Tibial artery (tissue), 4 donors: ENCODE data around the gene CNTF.

Experiments
- DNase-seq, 2 donors: peaks; one replicate each; pipeline ENCODE4 v3.0.0-alpha.2; 2019
- H3K27ac ChIP-seq, 2 donors: fragments of 200-600 bp; sonication (generic) in 1 of 2; 1 replicate in 1 of 2; 2 replicates in 1 of 2; pipeline ENCODE4 v1.5.1; 2018 to 2019; ENCODE audit warnings: mild to moderate bottlenecking in 1 of 2
- H3K27me3 ChIP-seq, 2 donors: fragments of 200-600 bp; sonication (generic) in 1 of 2; one replicate each; pipeline versions ENCODE4 v1.5.1 to v1.6.0; 2016 to 2019
- H3K36me3 ChIP-seq, 3 donors: fragments of 200-600 bp; sonication (generic) in 2 of 3; one replicate each; pipeline ENCODE4 v1.5.1; 2016 to 2019; ENCODE audit warnings: mild to moderate bottlenecking in 2 of 3
- H3K4me1 ChIP-seq, 4 donors: fragments of 200-600 bp; sonication (generic) in 2 of 4; 1 replicate in 3 of 4; 2 replicates in 1 of 4; pipeline ENCODE4 v1.5.1; 2016 to 2019
- H3K4me3 ChIP-seq, 2 donors: fragments of 200-600 bp; sonication (generic) in 1 of 2; 1 replicate in 1 of 2; 2 replicates in 1 of 2; pipeline ENCODE4 v1.5.1; 2018 to 2019; ENCODE audit warnings: mild to moderate bottlenecking in 2 of 2
- H3K9me3 ChIP-seq, 3 donors: fragments of 200-600 bp; sonication (generic) in 1 of 3; one replicate each; pipeline ENCODE4 v1.5.1; 2016 to 2019
- intact Hi-C: fragments of 100-400 bp; cut with DNase I; formaldehyde crosslinking; loops from one replicate; pipeline ENCODE4 v1.15.0; 2023; ENCODE audit warnings: low total_unique reads
- TF ChIP-seq, protein P1 (sequence below), 2 experiments: fragments of 200-600 bp in 1 of 2; fragments of 450-650 bp in 1 of 2; IDR thresholded peaks; one replicate each; pipeline ENCODE4 v1.5.1; 2017 to 2019; ENCODE audit warnings: antibody characterized with exemption in 2 of 2, mild to moderate bottlenecking in 1 of 2, moderate library complexity in 1 of 2

The CNTF gene

DNA sequence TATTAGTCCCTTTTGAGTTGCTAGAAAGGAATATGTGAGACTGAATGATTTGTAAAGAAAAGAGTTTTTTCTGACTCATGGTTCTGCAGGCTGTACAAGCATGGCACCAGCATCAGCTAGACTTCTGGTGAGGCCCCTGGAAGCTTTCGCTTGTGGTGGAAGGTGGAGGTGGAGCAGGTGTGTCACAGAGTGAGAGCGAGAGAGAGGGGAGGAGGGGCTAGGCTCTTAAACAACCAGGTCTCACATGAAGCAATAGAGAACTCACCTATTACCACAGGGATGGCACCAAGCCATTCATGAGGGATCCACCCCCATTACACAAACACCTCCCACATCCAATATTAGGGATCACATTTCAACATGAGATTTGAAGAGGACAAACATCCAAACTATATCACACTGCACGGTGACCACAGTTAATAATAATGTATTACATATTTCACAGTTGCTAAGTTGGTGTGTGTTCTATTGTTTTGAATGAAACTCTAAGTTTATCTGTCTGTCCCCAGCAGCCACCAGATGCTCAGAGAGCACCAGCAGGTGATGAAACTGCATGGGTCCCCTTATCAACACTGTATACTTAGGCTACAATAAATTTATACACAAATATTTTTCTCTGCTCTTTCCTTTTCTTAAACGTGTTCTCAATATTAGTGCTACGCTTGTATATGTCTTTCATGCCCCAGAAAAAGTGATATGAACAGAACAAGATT, 29.5 kb upstream of the CNTF start:
- TF ChIP-seq, protein P1, sequence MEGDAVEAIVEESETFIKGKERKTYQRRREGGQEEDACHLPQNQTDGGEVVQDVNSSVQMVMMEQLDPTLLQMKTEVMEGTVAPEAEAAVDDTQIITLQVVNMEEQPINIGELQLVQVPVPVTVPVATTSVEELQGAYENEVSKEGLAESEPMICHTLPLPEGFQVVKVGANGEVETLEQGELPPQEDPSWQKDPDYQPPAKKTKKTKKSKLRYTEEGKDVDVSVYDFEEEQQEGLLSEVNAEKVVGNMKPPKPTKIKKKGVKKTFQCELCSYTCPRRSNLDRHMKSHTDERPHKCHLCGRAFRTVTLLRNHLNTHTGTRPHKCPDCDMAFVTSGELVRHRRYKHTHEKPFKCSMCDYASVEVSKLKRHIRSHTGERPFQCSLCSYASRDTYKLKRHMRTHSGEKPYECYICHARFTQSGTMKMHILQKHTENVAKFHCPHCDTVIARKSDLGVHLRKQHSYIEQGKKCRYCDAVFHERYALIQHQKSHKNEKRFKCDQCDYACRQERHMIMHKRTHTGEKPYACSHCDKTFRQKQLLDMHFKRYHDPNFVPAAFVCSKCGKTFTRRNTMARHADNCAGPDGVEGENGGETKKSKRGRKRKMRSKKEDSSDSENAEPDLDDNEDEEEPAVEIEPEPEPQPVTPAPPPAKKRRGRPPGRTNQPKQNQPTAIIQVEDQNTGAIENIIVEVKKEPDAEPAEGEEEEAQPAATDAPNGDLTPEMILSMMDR (IDR thresholded peaks at IDR 0.05), result no peak
- no peak overlapping the region for H3K27ac ChIP-seq
- no peaks in the 10 kb centered on the region for H3K9me3 ChIP-seq
- no peak overlapping the region for H3K4me3 ChIP-seq
- H3K27me3 ChIP-seq, result no peaks in the 10 kb centered on the region
- intact Hi-C loops, result no loop called here
- no peak for DNase-seq
- peaks cover 0 to 10% (median 0%) of the 10 kb centered on the region in 3 donors for H3K36me3 ChIP-seq
- peaks cover 0 to 9% (median 0%) of the 10 kb centered on the region in 4 donors for H3K4me1 ChIP-seq

DNA sequence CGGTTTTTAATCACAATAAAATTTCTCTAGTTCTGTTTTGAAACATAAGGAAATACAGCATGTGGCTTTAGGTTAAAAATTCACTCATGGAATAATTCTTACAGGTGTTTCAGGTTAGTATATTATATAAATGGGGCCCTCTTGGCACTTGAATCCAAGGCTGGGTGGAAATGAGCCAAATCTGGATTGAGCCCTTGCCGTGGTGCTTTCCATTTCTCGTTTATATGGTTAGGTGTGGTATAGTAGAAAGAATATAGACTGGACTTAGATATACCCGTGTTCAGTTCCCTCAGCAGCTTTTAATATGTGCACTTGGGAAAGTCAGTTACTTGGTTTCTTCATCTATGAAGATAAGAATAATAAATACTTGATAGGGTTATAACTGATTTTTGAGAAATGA, 27.6 kb upstream of the CNTF start:
- intact Hi-C loops, result no loop called here

DNA sequence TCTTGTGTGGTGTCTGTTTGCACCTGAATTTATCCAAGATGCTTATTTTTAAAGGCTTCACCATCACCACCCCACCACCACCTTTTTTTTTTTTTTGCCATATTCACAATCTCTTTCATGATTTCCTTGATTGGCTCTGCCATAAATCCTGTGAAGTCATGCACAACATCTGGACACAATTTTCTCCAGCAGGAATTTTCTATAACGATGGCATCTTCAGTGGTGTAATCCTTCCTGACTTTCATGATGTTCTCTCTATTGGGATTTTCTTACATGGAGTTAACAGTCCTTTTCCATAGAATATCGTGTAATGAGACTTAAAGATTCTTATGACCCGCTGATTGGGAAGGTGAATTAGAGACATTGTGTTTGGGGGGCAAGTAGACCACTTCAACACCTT, 25.8 kb upstream of the CNTF start:
- H3K27ac ChIP-seq, result no peak overlapping the region
- TF ChIP-seq, protein P1 (IDR thresholded peaks at IDR 0.05), result no peak
- peaks cover 0 to 13% (median 0%) of the 10 kb centered on the region in 4 donors for H3K4me1 ChIP-seq

More for the DNA sequence above, 27.6 kb upstream of the CNTF start:
- Histone ChIP-seq H3K27me3 (no peaks in the 10 kb centered on the region), H3K27ac (no peak overlapping the region), H3K9me3 (no peaks in the 10 kb centered on the region), H3K4me3 (no peak overlapping the region), H3K36me3 (peaks cover 0 to 10% (median 0%) of the 10 kb centered on the region in 3 donors), H3K4me1 (peaks cover 0 to 9% (median 0%) of the 10 kb centered on the region in 4 donors)
- TF ChIP-seq, protein P1 (IDR thresholded peaks at IDR 0.05), result no peak
- no peak for DNase-seq

DNA sequence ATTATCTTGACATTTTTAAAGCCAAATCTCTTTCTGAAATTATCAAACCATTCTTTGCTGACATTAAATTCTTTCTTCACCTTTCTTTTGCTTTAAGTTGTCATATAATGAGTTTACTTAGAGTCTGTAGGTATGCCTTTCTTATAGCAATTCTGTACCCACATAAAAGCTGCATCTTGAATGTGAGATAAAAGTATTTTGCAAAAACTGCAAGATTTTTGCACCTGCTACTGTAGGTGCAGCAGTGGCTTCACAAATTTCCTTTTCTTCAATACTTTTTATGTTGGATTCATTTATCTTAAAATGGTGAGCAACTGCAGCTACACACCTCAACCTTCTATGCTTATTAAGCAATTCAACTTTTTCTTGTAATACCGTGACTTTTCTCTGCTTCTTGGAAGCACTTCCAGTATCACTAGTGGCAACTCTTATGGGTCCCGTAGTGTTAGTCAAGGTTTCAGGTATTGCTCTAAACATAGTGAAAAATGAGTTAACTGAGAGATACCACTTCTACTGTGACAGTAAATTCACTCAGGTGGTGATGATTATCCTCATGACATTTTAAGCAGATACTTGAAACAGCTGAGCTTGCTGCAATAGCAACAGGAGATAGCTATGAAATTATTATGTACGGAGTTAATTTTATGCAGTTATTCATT, 24.9 kb upstream of the CNTF start:
- intact Hi-C loops, result no loop called here
- Histone ChIP-seq H3K36me3 (peaks cover 0 to 10% (median 0%) of the 10 kb centered on the region in 3 donors), H3K27ac (no peak overlapping the region), H3K4me1 (peaks cover 0 to 13% (median 0%) of the 10 kb centered on the region in 4 donors), H3K4me3 (no peak overlapping the region), H3K27me3 (no peaks in the 10 kb centered on the region), H3K9me3 (no peaks in the 10 kb centered on the region)
- DNase-seq, result no peak
- TF ChIP-seq, protein P1 (IDR thresholded peaks at IDR 0.05), result no peak

More for the DNA sequence above, 25.8 kb upstream of the CNTF start:
- no peak overlapping the region for H3K4me3 ChIP-seq
- intact Hi-C loops, result no loop called here
- no peak for DNase-seq
- H3K9me3 ChIP-seq, result no peaks in the 10 kb centered on the region
- no peaks in the 10 kb centered on the region for H3K27me3 ChIP-seq
- H3K36me3 ChIP-seq, result peaks cover 0 to 10% (median 0%) of the 10 kb centered on the region in 3 donors

DNA sequence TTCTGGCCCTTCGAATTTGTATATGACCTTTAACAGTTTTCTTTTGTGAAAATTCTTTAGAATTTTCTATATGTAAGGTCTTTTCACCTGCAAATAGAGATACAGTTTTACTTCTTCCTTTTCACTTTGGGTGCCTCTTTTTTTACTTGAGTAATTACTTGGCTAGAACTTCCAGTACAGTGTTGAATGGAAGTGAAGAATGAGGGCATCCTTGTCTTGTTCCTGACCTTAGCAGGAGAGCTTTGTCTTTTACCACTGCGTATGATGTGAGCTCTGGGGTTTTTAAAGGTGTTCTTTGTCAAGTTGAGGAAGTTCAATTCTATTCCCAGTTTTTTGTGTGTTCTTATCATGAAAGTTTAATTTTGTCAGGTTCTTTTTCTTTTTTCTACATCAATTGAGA, 22.0 kb upstream of the CNTF start:
- H3K27ac ChIP-seq, result no peak overlapping the region
- H3K9me3 ChIP-seq, result no peaks in the 10 kb centered on the region
- TF ChIP-seq, protein P1 (IDR thresholded peaks at IDR 0.05), result no peak
- H3K36me3 ChIP-seq, result peaks cover 0 to 4% (median 0%) of the 10 kb centered on the region in 3 donors
- intact Hi-C loops, result no loop called here
- no peak overlapping the region for H3K4me3 ChIP-seq
- H3K27me3 ChIP-seq, result no peaks in the 10 kb centered on the region
- H3K4me1 ChIP-seq, result peaks cover 0 to 6% (median 2%) of the 10 kb centered on the region in 4 donors
- no peak for DNase-seq
